ENCODE data around the gene PRDX5.

PRDX5 gene

GRCh38 chr11:64285885-64286800 is 31.8 kb upstream of the PRDX5 start:
- H3K27ac ChIP-seq: peak overlapping the region; percentile 98
- TF ChIP-seq CTCF (IDR thresholded peaks at IDR 0.05) (no peak), ZFX (IDR thresholded peaks at IDR 0.05; ENCODE audit: borderline replicate concordance) (no peak)

DNA sequence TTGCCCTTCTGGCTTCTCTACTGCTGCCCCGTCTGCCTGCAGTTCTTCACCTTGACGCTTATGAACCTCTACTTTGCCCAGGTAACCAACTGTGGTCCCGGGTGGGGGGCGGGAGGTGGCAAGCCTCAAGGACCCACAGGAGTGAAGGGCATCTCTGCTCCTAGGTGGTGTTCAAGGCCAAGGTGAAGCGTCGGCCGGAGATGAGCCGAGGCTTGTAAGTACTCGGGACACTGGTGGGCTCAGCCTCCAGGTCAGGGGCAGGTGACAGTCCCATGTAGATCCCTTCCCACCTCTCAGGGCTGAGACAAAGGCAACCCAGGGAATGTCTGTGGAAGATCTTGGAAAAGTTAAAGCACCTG is 31.1 kb upstream of the PRDX5 start:
- TF ChIP-seq CTCF (IDR thresholded peaks at IDR 0.05) (no peak), ZFX (IDR thresholded peaks at IDR 0.05; ENCODE audit: borderline replicate concordance) (no peak)
- H3K27ac ChIP-seq: peak overlapping the region; percentile 98

DNA sequence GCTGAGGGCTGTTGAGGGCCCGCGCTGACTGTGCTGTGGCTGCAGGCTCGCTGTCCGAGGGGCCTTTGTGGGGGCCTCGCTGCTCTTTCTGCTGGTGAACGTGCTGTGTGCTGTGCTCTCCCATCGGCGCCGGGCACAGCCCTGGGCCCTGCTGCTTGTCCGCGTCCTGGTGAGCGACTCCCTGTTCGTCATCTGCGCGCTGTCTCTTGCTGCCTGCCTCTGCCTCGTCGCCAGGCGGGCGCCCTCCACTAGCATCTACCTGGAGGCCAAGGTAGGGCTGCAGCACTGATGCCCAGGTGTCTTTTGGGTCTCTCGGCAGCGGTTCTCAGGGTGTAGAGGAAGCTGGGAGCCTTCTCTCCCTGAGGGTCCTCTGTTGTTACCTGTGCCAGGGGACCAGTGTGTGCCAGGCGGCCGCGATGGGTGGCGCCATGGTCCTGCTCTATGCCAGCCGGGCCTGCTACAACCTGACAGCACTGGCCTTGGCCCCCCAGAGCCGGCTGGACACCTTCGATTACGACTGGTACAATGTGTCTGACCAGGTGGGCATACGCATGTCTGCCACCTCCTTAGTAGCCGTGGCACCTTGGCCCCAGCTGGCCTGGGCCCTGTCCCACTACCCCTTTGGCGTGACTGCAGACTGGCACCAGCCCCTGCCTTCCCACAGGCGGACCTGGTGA is 30.1 kb upstream of the PRDX5 start:
- no peak overlapping the region for H3K27ac ChIP-seq
- TF ChIP-seq CTCF (IDR thresholded peaks at IDR 0.05) (no peak), ZFX (IDR thresholded peaks at IDR 0.05; ENCODE audit: borderline replicate concordance) (no peak)

- TF ChIP-seq CTCF (IDR thresholded peaks at IDR 0.05) (no peak), ZFX (IDR thresholded peaks at IDR 0.05; ENCODE audit: borderline replicate concordance) (no peak)
These were observed 29.6 kb upstream of the PRDX5 start for GRCh38 chr11:64288353-64288750.

GRCh38 chr11:64289002-64289564 is 28.8 kb upstream of the PRDX5 start:
- TF ChIP-seq CTCF (IDR thresholded peaks at IDR 0.05) (no peak), ZFX (IDR thresholded peaks at IDR 0.05; ENCODE audit: borderline replicate concordance) (no peak)
- no peak overlapping the region for H3K27ac ChIP-seq

More at GRCh38 chr11:64288353-64288750, 29.6 kb upstream of the PRDX5 start:
- H3K27ac ChIP-seq: no peak overlapping the region

DNA sequence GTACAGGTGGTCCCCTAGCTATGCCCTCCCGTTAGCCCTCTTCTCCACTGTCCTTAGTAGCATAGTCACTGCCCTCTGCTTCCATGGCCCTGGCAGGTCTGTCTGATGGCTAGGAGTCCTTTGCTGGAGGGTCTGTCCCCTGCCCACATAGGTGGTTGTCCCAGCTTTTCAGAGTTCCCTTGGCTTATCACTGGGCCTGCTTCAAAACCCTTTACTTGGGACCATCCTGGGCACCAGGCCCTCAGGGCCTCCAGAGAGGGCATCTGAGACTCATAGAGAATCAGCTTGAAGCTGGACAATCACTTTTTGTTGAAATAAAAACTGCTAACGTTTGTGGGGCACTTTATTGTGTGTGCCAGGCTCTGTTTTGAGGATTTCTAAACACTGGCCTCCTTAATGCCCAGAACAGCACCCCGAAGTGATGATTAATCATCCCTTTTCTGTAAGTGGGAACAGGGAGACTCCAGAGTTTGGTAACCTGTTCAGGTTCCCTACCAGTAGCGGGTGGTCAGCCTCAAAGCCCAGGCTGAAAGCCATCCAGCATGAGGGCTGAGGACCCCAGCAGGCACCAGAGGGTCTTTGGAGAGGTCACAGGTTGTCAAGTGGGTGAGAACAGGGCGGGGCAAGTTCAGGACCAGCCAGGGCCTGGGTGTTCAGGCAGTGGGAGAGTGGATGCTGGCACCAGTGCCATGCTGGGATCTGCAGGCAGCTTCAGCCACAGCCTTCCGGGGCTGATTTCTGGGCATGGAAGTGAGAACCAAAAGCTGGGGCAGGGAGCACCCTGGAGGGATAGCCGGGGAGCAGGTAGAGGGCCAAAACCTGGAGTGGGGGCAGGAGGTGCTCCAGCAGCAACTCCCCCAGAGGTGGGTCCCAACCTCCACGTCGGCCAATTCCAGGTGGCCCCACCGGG is 27.3 kb upstream of the PRDX5 start:
- H3K27ac ChIP-seq: no peak overlapping the region
- TF ChIP-seq CTCF (IDR thresholded peaks at IDR 0.05): no peak
- TF ChIP-seq ZFX (IDR thresholded peaks at IDR 0.05; ENCODE audit: borderline replicate concordance): no peak

Measured in 22Rv1 (cell line).